Cardiac muscle cell (in vitro differentiated cells and primary cell): Measurements from ENCODE around the gene PNMT. TPM values are rescaled to one million over a fixed set of nuclear protein-coding genes. Genes with fewer than 3 reads are reported as not detected.

Experiments used
- DNase-seq, 2 donors: peaks; one replicate each; pipeline versions ENCODE4 v3.0.0 to v3.0.0-alpha.2; 2010 to 2017; ENCODE audit warnings: low read depth in 1 of 2, low spot score in 1 of 2
- H3K27ac ChIP-seq: fragments of 200-600 bp; sonication (generic); 2 replicates; pipeline ENCODE4 v1.5.1; 2016
- H3K27me3 ChIP-seq: fragments of 200-600 bp; sonication (generic); 2 replicates; pipeline ENCODE4 v1.6.0; 2016; ENCODE audit warnings: control low read depth
- H3K36me3 ChIP-seq: fragments of 200-600 bp; sonication (generic); 2 replicates; pipeline ENCODE4 v1.5.1; 2016; ENCODE audit warnings: control low read depth
- H3K4me1 ChIP-seq: fragments of 200-600 bp; sonication (generic); 2 replicates; pipeline ENCODE4 v1.8.1; 2017; ENCODE audit warnings: low read depth, mild to moderate bottlenecking, mixed run types
- H3K4me3 ChIP-seq: fragments of 200-600 bp; sonication (generic); 2 replicates; pipeline ENCODE4 v1.5.1; 2016; ENCODE audit warnings: mild to moderate bottlenecking
- H3K9me3 ChIP-seq: fragments of 200-600 bp; sonication (generic); 2 replicates; pipeline ENCODE4 v1.5.1; 2017; ENCODE audit warnings: low read depth, mild to moderate bottlenecking, control low read depth
- CTCF ChIP-seq: IDR thresholded peaks from 2 replicates; pipeline ENCODE4 v1.5.1; 2012; ENCODE audit warnings: low read depth, mild to moderate bottlenecking, low read length
- polyA plus RNA-seq: library from polyadenylated mRNA; unstranded; fragments of >200 nt; fragmentation: Nextera tagmentation; extraction: Ambion mirVana; gene quantifications from 2 replicates; pipeline ENCODE4 v1.2.1, GENCODE V29; 2016
- total RNA-seq: library from RNA; depleted of rRNA; stranded (reverse); fragments of >200 nt; gene quantifications from 2 replicates; pipeline ENCODE4 v1.2.3, GENCODE V29; 2016

The PNMT gene
- total and polyA plus RNA-seq, 2 experiments from 2014 or later: 14.7 to 27.2 TPM

GRCh38 chr17:39653316-39653661 is 15.0 kb upstream of the PNMT start:
- DNase-seq: no peak
- TF ChIP-seq CTCF: no peak
- Histone ChIP-seq H3K27ac (peak overlapping the region; percentile 91), H3K9me3 (no peaks in the 10 kb centered on the region), H3K4me3 (no peak overlapping the region), H3K4me1 (peaks cover 16% of the 10 kb centered on the region), H3K27me3 (no peaks in the 10 kb centered on the region), H3K36me3 (no peaks in the 10 kb centered on the region)

- H3K4me1 ChIP-seq: peaks cover 16% of the 10 kb centered on the region
- H3K9me3 ChIP-seq: no peaks in the 10 kb centered on the region
- peak overlapping the region; percentile 91 for H3K27ac ChIP-seq
- H3K4me3 ChIP-seq: no peak overlapping the region
- H3K27me3 ChIP-seq: no peaks in the 10 kb centered on the region
- TF ChIP-seq CTCF: peak; percentile 89
- H3K36me3 ChIP-seq: peaks cover 2% of the 10 kb centered on the region
- DNase-seq: peak; percentile 58 to 70
Observed at GRCh38 chr17:39653662-39654331, 14.5 kb upstream of the PNMT start.

- H3K4me3 ChIP-seq: no peak overlapping the region
- peaks cover 5% of the 10 kb centered on the region for H3K36me3 ChIP-seq
- no peak overlapping the region for H3K27ac ChIP-seq
- H3K4me1 ChIP-seq: peaks cover 16% of the 10 kb centered on the region
- DNase-seq: no peak
- TF ChIP-seq CTCF: no peak
- H3K9me3 ChIP-seq: no peaks in the 10 kb centered on the region
- H3K27me3 ChIP-seq: no peaks in the 10 kb centered on the region
Observed at GRCh38 chr17:39655105-39655504, 13.1 kb upstream of the PNMT start.

- no peak for DNase-seq
- no peak overlapping the region for H3K4me3 ChIP-seq
- no peak for TF ChIP-seq CTCF
- peaks cover 7% of the 10 kb centered on the region for H3K4me1 ChIP-seq
- peaks cover 11% of the 10 kb centered on the region for H3K36me3 ChIP-seq
- H3K27ac ChIP-seq: no peak overlapping the region
- H3K27me3 ChIP-seq: no peaks in the 10 kb centered on the region
- H3K9me3 ChIP-seq: no peaks in the 10 kb centered on the region
Observed at GRCh38 chr17:39658346-39658745, 9.9 kb upstream of the PNMT start.

- peaks cover 11% of the 10 kb centered on the region for H3K36me3 ChIP-seq
- TF ChIP-seq CTCF: no peak
- no peaks in the 10 kb centered on the region for H3K27me3 ChIP-seq
- H3K27ac ChIP-seq: no peak overlapping the region
- peaks cover 6% of the 10 kb centered on the region for H3K4me1 ChIP-seq
- H3K9me3 ChIP-seq: no peaks in the 10 kb centered on the region
- DNase-seq: no peak
- H3K4me3 ChIP-seq: no peak overlapping the region
Observed at GRCh38 chr17:39658760-39659159, 9.5 kb upstream of the PNMT start.
